NK-92 (cell line): ENCODE results near the gene CPXM2.

ENCODE experiments used
- DNase-seq: peaks from one replicate; lab custom pipeline; 2025; ENCODE audit not compliant: unreplicated experiment; lab: John Stamatoyannopoulos, UW

Gene CPXM2

GRCh38 chr10:123891144-123892071 is at the start of gene CPXM2:
Gene CPXM2 (minus strand): TSS chr10:123891807. CDS start chr10:123891659, 148 bp downstream.
- no peak for DNase-seq

GRCh38 chr10:123939591-123939990 is 48.0 kb upstream of the CPXM2 start:
- no peak for DNase-seq

DNA sequence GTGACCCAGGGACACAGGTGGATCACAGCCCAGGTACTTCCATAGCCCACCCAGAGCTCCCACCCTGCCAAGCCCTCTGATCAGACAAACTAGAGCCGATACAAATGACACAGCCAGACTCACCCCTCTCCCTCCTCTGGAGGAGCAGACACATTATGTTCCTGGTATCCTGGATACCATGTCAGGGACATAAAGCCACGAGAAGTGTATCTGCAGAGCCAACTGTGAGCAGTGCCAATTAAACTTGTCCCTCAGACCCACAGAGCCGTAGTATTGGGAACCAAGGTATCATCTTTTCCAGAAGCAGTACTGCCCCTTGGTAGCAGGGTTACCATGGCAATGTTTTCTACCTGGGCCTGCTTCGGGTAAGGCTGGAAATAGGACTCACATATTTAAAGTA is 47.3 kb upstream of the CPXM2 start:
- DNase-seq, result no peak

- no peak for DNase-seq
Measured at GRCh38 chr10:123936426-123936825, 44.8 kb upstream of the CPXM2 start.

DNA sequence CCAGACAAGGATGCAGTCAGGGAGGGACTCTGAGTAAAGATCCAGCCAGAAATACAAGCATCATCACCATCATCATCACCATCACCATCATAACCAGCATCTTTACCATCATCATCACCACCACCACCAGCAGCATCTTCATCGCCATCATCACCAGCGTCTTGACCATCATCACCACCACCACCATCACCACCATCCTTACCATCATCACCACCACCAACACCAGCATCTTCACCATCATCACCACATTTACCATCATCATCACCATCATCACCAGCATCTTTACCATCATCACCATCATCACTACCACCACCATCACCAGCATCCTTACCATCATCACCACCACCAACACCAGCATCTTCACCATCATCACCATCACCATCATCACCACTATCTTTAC is 44.1 kb upstream of the CPXM2 start:
- DNase-seq, result no peak

GRCh38 chr10:123934846-123935245 is 43.2 kb upstream of the CPXM2 start:
- DNase-seq, result no peak

GRCh38 chr10:123930340-123931001 is 38.9 kb upstream of the CPXM2 start:
- no peak for DNase-seq

GRCh38 chr10:123929791-123930190 is 38.2 kb upstream of the CPXM2 start:
- DNase-seq, result no peak

DNA sequence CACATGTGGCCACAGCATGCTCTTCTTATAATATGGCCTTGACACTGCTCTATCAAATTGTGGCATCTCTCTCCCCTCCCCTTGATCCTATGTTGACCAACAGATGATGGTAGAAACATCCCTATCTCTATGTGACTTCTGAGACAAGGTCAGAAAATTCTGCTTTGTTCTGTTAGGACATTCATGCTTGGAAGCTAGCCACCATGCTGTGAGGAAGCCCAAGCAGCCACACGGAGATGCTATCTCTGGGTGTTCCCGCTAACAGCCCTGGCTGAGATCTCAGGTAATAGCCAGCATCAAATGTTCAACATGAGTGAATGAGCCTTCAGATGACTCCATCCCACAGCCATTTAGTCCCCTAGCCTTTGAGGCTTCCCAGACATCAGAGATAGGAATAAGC is 36.8 kb upstream of the CPXM2 start:
- no peak for DNase-seq

DNA sequence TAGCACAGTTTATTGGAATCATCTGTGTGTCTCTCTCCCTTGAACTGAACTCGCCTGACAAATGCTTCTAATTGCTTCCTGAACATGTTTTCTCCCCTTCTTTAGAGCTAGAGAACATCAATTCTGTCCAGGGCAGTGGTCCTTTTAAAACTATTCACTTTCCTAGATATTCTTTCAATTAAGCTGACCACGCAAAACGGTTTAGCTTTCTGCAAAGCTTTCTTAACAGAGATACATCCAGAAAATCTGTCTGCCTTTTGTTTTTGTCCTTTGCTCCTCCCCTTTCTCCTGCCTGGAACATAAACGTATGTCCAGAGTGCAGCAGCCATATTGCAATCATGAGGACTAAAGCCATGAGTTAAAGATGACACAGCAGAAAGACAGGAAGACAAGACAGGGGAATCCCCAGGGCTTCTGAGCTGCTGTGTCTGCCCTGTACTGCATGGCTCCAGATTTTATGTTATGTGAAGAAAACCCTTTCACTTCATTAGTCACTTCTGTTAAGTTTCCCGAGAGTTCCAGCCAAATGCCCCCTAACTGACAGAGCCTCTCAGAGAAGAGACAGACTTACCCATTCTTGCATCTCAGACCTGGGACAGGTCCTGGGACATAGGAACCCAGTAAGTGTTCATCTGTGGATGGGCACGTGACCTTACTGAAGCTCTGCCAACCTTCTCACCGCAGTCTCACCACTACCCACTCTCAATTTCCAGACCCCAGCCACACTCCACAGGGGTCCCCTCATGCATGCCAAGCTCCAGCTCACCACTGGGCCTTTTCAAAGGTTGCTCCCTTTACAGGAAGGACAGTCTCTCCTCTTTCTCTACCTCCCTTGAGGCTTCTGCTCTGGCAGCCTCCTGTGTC is 35.0 kb upstream of the CPXM2 start:
- DNase-seq, result no peak

DNA sequence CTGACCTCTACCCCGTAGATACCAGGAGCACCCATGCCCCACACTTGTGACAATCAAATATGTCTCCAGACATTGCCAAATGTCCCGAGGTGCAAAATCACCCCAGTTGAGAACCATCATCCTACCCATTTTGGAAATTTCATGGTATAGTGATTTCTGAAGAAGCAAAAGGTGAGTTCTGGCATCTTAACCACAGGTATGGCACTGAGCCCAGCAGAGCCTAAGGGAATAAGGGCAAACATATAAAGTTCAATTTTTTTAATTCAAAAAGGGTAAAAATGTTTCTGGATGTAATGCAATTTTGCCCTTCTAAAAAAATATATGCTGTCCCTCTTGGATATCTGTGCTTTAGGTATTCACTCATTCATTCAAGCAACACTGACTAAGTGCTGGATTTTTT is 30.5 kb upstream of the CPXM2 start:
- no peak for DNase-seq

DNA sequence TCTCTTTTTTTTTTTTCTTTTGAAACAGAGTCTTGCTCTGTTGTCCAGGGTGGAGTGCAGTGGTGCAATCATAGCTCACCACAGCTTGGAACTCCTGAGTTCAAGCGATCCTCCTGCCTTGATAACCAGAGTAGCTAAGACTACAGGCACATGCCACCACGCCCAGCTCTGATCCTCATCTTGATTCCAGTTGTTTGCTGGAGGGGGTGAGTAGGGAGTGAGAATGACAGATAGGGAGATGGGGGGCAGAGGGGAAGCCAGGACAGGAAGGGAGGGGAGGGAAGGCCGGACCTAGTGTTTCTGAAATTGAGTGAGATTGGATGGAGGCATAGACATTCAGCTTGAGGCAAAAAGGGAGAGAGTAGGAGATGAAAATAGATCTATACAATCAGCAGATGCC is 25.2 kb upstream of the CPXM2 start:
- no peak for DNase-seq

DNA sequence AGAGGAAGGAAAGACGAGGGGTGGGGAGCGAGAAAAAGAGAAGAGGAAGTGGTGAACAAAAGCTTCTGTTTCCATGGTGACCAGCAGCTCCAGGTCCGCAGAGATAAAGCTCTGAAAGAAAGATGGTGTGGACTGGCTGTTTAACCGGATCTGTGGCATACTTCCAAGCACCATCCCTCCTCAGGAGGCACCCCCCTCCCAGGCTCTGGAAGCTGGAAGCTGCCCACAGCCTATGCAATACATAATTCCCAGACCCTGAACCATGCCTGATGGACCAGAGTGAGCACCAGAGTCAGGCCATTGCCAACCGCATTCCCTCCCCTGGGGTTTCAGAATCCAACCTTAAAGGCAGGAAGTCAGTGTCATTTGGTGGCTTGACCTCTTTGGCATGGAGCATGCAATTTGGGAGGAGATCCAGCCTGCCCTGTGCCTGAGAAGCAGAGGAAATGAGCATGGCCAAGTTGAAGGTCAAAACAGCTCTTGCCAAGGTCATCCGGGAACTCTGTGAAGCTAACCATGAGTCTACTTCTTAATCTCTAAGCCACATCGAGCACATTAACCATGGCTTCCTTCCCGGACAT is 22.2 kb upstream of the CPXM2 start:
- DNase-seq, result no peak

DNA sequence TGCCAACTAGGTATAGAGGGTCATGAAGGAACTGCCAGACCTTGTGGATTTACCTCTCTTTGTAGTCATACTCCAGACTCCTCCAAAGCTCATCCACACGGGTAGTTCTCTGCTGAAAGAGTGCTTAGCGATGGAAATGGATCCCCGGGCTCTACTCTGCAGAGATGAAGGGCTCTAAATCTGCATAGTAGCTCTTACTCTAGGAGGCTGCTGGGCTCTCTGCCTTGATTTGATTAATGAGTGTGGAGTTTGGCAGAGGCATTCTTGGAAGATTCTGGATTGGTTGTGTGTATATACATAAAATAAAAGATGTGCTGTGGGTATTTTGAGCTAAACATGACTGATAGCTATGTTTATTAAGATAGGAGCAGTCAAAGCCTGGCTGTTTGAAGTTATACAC is 21.3 kb upstream of the CPXM2 start:
- no peak for DNase-seq

DNA sequence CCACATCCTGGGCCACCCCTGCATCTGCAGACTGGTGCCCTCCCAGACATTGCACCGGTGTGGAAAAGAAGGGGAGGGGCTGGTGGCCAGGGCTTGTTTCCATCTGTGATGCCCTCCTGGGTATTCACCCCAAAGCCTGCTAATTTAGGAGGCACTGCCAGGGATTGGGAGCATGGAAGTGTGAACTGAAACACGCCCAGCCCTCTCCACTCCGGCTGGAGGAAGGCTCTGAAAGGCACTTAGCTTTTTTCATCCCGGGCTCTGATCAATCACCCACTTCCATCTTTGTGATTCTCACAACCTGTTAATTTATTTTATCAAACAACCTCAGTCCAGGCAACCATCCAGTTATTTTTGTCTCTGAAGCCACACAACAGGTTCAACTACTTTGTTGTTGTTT is 20.9 kb upstream of the CPXM2 start:
- DNase-seq, result no peak

DNA sequence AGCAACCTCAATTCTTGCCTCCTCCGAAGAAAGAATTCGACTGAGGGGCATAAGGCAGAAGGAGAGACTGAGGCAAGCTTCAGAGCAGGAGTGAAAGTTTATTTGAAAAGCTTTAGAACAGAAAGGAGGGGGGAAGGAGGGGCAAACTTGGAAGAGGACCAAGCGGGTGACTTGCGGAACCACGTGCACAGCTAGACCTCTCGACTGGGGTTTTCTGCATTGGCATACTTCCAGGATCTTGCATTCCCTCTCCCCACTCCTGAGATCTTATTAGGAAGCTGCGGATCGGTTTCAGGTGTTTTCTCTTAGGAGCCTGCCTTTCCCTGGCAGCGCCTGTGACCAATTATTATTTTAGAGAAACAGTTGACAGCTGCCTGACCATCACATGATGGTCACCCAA is 20.3 kb upstream of the CPXM2 start:
- DNase-seq, result no peak

GRCh38 chr10:123909866-123910265 is 18.3 kb upstream of the CPXM2 start:
- no peak for DNase-seq

GRCh38 chr10:123909426-123909825 is 17.8 kb upstream of the CPXM2 start:
- no peak for DNase-seq

DNA sequence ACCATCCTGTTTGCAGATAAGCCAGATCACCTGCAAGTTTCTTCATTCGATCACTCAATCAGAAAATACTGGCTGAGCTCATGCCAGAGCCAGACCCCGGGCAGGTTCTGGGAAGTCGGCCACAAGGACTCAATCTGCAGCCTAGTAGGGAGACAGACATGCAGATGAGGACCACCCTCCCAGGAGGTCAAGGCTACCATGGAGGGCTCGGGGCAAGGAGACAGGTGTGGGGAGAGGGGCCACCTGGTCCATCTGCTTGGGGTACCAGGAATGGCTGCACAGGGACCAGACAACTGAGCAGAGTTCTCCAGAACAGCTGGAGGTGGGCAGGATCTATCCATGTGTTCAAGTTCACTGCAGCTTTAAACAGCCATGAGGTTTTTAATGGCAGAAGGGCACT is 16.8 kb upstream of the CPXM2 start:
- DNase-seq, result no peak

DNA sequence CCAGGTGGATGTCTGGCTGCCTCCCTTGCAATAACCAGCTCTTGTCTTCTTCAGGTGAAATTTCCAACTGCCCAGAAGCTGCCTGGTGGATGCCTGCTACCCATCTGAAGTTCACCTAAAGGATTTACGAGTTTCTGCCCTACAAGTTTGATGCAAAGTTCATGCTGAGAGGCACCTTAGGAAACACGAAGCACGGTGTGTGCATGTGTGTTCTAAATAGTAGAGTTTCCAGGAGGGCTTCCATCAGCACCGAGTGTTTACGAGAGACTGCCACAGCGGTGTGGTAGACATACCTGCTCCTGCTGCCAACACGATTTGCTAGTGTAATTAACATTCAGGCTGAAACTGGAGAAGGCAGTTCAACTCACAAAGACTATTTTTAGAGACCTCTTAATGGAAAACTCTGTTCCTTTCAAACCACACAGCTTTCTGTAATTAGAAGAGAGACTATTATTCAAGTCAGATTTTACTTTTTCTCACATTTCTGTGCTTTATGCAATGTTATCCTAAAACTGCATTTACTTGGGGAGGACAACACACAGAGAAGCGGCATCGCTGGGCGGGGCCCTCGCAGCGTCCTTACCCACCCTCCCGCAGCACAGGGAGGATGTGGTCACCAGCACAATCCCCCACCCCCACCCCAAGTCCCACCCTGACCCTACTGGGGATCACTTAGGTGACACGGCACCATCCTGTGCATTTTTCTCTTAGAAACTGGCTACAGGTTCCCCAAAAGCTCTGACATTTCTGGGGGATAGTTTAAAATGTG is 15.5 kb upstream of the CPXM2 start:
- DNase-seq, result no peak
